GM12878 (cell line): ENCODE measurements around the gene NFKBIZ. TPM values are rescaled to one million over a fixed set of nuclear protein-coding genes. Genes with fewer than 3 reads are reported as not detected.
A peak's percentile ranks its signal among the peaks of the same experiment; 100 is the strongest.

Experiments used
- CHD1 ChIP-seq: IDR thresholded peaks from 2 replicates; pipeline ENCODE4 v1.6.1; 2012; ENCODE audit warnings: low read depth, low read length, improper control_type of control experiment
- DPF2 ChIP-seq: fragments of 450-650 bp; IDR thresholded peaks from 2 replicates; pipeline ENCODE4 v1.6.1; 2017; ENCODE audit warnings: mild to moderate bottlenecking
- E2F8 ChIP-seq: fragments of 450-650 bp; IDR thresholded peaks from 2 replicates; pipeline ENCODE4 v1.6.1; 2018; ENCODE audit warnings: mild to moderate bottlenecking, low read depth, moderate library complexity; ENCODE audit not compliant: partially characterized antibody
- EED ChIP-seq: sonication (generic); IDR thresholded peaks from 2 replicates; pipeline ENCODE4 v1.6.1; 2016; ENCODE audit warnings: antibody characterized with exemption, low read depth
- HDAC2 ChIP-seq: fragments of 200-600 bp; sonication (generic); IDR thresholded peaks from 2 replicates; pipeline ENCODE4 v1.6.1; 2017
- IKZF1 ChIP-seq: fragments of 450-650 bp; conservative IDR thresholded peaks from 2 replicates; pipeline ENCODE4 v1.6.1; 2017; ENCODE audit warnings: antibody characterized with exemption, mild to moderate bottlenecking
- JUNB ChIP-seq: IDR thresholded peaks from 2 replicates; pipeline ENCODE4 v1.6.1; 2016; ENCODE audit warnings: antibody characterized with exemption, mild to moderate bottlenecking
- JUND ChIP-seq: IDR thresholded peaks from 2 replicates; pipeline ENCODE4 v1.6.1; 2012; ENCODE audit warnings: low read depth, mild to moderate bottlenecking, low read length, improper control_type of control experiment, moderate library complexity
- MEF2A ChIP-seq: IDR thresholded peaks from 2 replicates; pipeline ENCODE4 v1.6.1; 2011; ENCODE audit warnings: low read depth, mild to moderate bottlenecking, low read length, moderate library complexity; ENCODE audit not compliant: insufficient read depth
- MXI1 ChIP-seq: fragments of 150-350 bp; IDR thresholded peaks from 2 replicates; pipeline ENCODE4 v1.6.1; 2011; ENCODE audit warnings: low read depth, mild to moderate bottlenecking, inconsistent platforms, low read length, improper control_type of control experiment
- SIX5 ChIP-seq: IDR thresholded peaks from 2 replicates; pipeline ENCODE4 v1.6.1; 2011; ENCODE audit warnings: mild to moderate bottlenecking, low read depth, low read length, moderate library complexity; ENCODE audit not compliant: severe bottlenecking
- SMAD1 ChIP-seq: fragments of 450-650 bp; IDR thresholded peaks from 2 replicates; pipeline ENCODE4 v1.6.1; 2018; ENCODE audit warnings: mild to moderate bottlenecking, low read depth; ENCODE audit not compliant: partially characterized antibody
- SREBF2 ChIP-seq: IDR thresholded peaks from 2 replicates; pipeline ENCODE4 v1.6.1; 2012; ENCODE audit warnings: mild to moderate bottlenecking, low read length
- SRF ChIP-seq, 2 experiments: IDR thresholded peaks; 2 replicates each; pipeline ENCODE4 v1.6.1; 2011; ENCODE audit warnings: low read depth in 2 of 2, low read length in 2 of 2, mild to moderate bottlenecking in 1 of 2, moderate library complexity in 1 of 2
- STAT1 ChIP-seq: fragments of 450-650 bp; conservative IDR thresholded peaks from 2 replicates; pipeline ENCODE4 v1.6.1; 2014; ENCODE audit warnings: antibody characterized with exemption, mild to moderate bottlenecking
- USF2 ChIP-seq: IDR thresholded peaks from 2 replicates; pipeline ENCODE4 v1.6.1; 2011; ENCODE audit warnings: low read depth, low read length, improper control_type of control experiment, borderline replicate concordance
- YBX1 ChIP-seq: fragments of 450-650 bp; IDR thresholded peaks from 2 replicates; pipeline ENCODE4 v1.6.1; 2016; ENCODE audit warnings: antibody characterized with exemption
- ZBTB40 ChIP-seq: fragments of 450-650 bp; IDR thresholded peaks from 2 replicates; pipeline ENCODE4 v1.6.1; 2016; ENCODE audit warnings: mild to moderate bottlenecking, moderate library complexity, borderline replicate concordance
- ZNF687 ChIP-seq: fragments of 450-650 bp; IDR thresholded peaks from 2 replicates; pipeline ENCODE4 v1.6.1; 2017; ENCODE audit warnings: mild to moderate bottlenecking, moderate library complexity
- polyA plus RNA-seq, 11 experiments: library from polyadenylated mRNA; depleted of rRNA in 4 of 11; unstranded in 6 of 11; stranded (reverse) in 5 of 11; fragments of >200 nt; fragmentation: Nextera tagmentation in 4 of 11; fragmentation: Illumina TruSeq in 1 of 11; extraction: Ambion mirVana in 4 of 11; extraction: Trizol in 1 of 11; gene quantifications; 1 replicate in 1 of 11; 2 replicates in 10 of 11; pipeline versions ENCODE4 v1.2.1 to v1.2.3, GENCODE V29; 2011 to 2016; ENCODE audit warnings: inconsistent platforms in 2 of 11, missing spikeins in 2 of 11, low read depth in 1 of 11
- total RNA-seq, 4 experiments: library from RNA; depleted of rRNA in 3 of 4; stranded (reverse); fragments of >200 nt in 3 of 4; fragmentation: Illumina TruSeq in 1 of 4; extraction: Trizol in 1 of 4; gene quantifications; 2 replicates each; pipeline versions ENCODE4 v1.2.1 to v1.2.3, GENCODE V29; 2013 to 2021

The NFKBIZ gene
- total and polyA plus RNA-seq, 10 of the 15 experiments (the other 5 are each of a cell fraction or from before 2014, with no cell fraction given): 6.3 to 53.8 (median 17.3) TPM

- no peak; the same call in 1 of the 2 replicates for TF ChIP-seq ZBTB40
- TF ChIP-seq ZNF687: peak; percentile 78
- no peak for TF ChIP-seq HDAC2
- TF ChIP-seq STAT1: no peak
- TF ChIP-seq SREBF2: no peak
- TF ChIP-seq JUNB: peak; percentile 70
- peak; percentile 83 for TF ChIP-seq MEF2A
- no peak for TF ChIP-seq YBX1
- no peak for TF ChIP-seq MXI1
- no peak for TF ChIP-seq SIX5
- TF ChIP-seq SRF (IDR thresholded peaks at IDR 0.05; ENCODE audit: low read depth in 2 of 2, low read length in 2 of 2): no peak
- TF ChIP-seq EED: peak; percentile 87
- no peak for TF ChIP-seq CHD1
- no peak for TF ChIP-seq SMAD1
- peak; percentile 62 for TF ChIP-seq E2F8
- TF ChIP-seq USF2: no peak
- peak; percentile 77 for TF ChIP-seq IKZF1
- TF ChIP-seq DPF2: peak; percentile 90
- no peak for TF ChIP-seq JUND
Measured at GRCh38 chr3:101898752-101899169, 49.4 kb downstream of the NFKBIZ start (continued).
